HepG2 (cell line): ENCODE results near the gene IL1RAPL2. TPM values are rescaled to one million over a fixed set of nuclear protein-coding genes. Genes with fewer than 3 reads are reported as not detected.

Experiments
- ATAC-seq: fragments of 200-7000 bp; cut with Tn5 transposase; 3 replicates; pipeline ENCODE4 v1.9.1; 2020; ENCODE audit warnings: mild to moderate bottlenecking, moderate library complexity
- BruUV-seq: library from RNA; stranded (reverse); fragments of 400-500 nt; replicated peaks from 2 replicates; lab custom pipeline; 2021; lab: Mats Ljungman, UMichigan
- CTCF ChIA-PET: fragments of 300-600 bp; formaldehyde crosslinking; extraction: SDS; loops from one replicate; lab custom pipeline; 2021; ENCODE audit warnings: low total read pairs, inconsistent platforms, low intra/inter-chr PET ratio; lab: Yijun Ruan, JAX
- POLR2A ChIA-PET: fragments of 350-600 bp; sonication (Branson Sonifier 250); formaldehyde crosslinking; loops from one replicate; lab custom pipeline; 2020; ENCODE audit warnings: antibody characterized with exemption, inconsistent platforms; lab: Yijun Ruan, JAX
- DNase-seq: peaks from one replicate; pipeline ENCODE4 v3.0.0-alpha.2; 2015; ENCODE audit warnings: low spot score
- FAIRE-seq: peaks from 3 replicates; lab custom pipeline; 2011; peaks lifted over from hg19 to GRCh38; lab: Jason Lieb, UNC
- H2AFZ ChIP-seq: one replicate; pipeline ENCODE4 v1.6.1; 2011; ENCODE audit warnings: low read length, inconsistent platforms
- H3K27ac ChIP-seq: fragments of 300-600 bp; 3 replicates; pipeline ENCODE4 v1.8.0; 2011; ENCODE audit warnings: mixed run types, mild to moderate bottlenecking, mixed read lengths, low read length, inconsistent platforms; ENCODE audit not compliant: insufficient read depth; ENCODE audit errors: extremely low read length
- H3K27me3 ChIP-seq, 2 experiments: fragments of 200-600 bp in 1 of 2; 2 replicates in 1 of 2; 3 replicates in 1 of 2; pipeline versions ENCODE4 v1.6.0 to v1.8.0; 2011; ENCODE audit warnings: low read length in 2 of 2, mild to moderate bottlenecking in 2 of 2, moderate library complexity in 2 of 2, inconsistent platforms in 1 of 2; ENCODE audit not compliant: insufficient read depth in 2 of 2, control insufficient read depth in 1 of 2
- H3K36me3 ChIP-seq, 2 experiments: fragments of 200-600 bp in 1 of 2; replicated peaks in 1 of 2; 2 replicates in 1 of 2; 3 replicates in 1 of 2; pipeline versions ENCODE4 v1.5.1 to v1.8.0; 2011; ENCODE audit warnings: low read length in 2 of 2, inconsistent platforms in 1 of 2; ENCODE audit not compliant: insufficient read depth in 2 of 2, control insufficient read depth in 1 of 2
- H3K4me1 ChIP-seq: 2 replicates; pipeline ENCODE4 v1.5.1; 2012; ENCODE audit warnings: low read length, inconsistent platforms; ENCODE audit not compliant: insufficient read depth
- H3K4me2 ChIP-seq: 2 replicates; pipeline ENCODE4 v1.6.0; 2011; ENCODE audit warnings: low read depth, low read length, inconsistent platforms
- H3K4me3 ChIP-seq, 3 experiments: fragments of 200-600 bp in 1 of 3; sonication (generic), shearing (Covaris generic) in 1 of 3; replicated peaks in 1 of 3; 2 replicates each; pipeline ENCODE4 v1.5.1; 2011 to 2016; ENCODE audit warnings: low read length in 3 of 3, inconsistent platforms in 2 of 3, low read depth in 2 of 3, mild to moderate bottlenecking in 2 of 3, control low read depth in 1 of 3, mixed read lengths in 1 of 3; ENCODE audit not compliant: insufficient read depth in 1 of 3
- H3K79me2 ChIP-seq: one replicate; pipeline ENCODE4 v1.6.1; 2011; ENCODE audit warnings: low read length, inconsistent platforms; ENCODE audit not compliant: insufficient read depth
- H3K9ac ChIP-seq: 2 replicates; pipeline ENCODE4 v1.6.0; 2011; ENCODE audit warnings: mild to moderate bottlenecking, low read depth, low read length, inconsistent platforms; ENCODE audit not compliant: insufficient read depth
- H3K9me3 ChIP-seq: 2 replicates; pipeline ENCODE4 v1.5.1; 2012; ENCODE audit warnings: mild to moderate bottlenecking, low read length
- H4K20me1 ChIP-seq: 2 replicates; pipeline ENCODE4 v1.6.0; 2011; ENCODE audit warnings: inconsistent platforms, mild to moderate bottlenecking, low read length, moderate library complexity; ENCODE audit not compliant: insufficient read depth
- HDAC1 ChIP-seq: sonication (generic); formaldehyde crosslinking; IDR thresholded peaks from 2 replicates; pipeline ENCODE4 v1.5.1; 2020; ENCODE audit warnings: mild to moderate bottlenecking, missing genetic modification reagents
- KDM6A ChIP-seq: IDR thresholded peaks from 2 replicates; pipeline ENCODE4 v1.6.1; 2016; ENCODE audit warnings: low read depth
- MXD3 ChIP-seq: IDR thresholded peaks from 2 replicates; pipeline ENCODE4 v1.6.1; 2016; ENCODE audit warnings: mild to moderate bottlenecking, missing biosample characterization, missing genetic modification reagents
- SSRP1 ChIP-seq: IDR thresholded peaks from 2 replicates; pipeline ENCODE4 v1.6.1; 2016; ENCODE audit warnings: control low read depth
- TFE3 ChIP-seq: IDR thresholded peaks from 2 replicates; pipeline ENCODE4 v1.6.1; 2016
- ZBED4 ChIP-seq: sonication (generic); formaldehyde crosslinking; IDR thresholded peaks from 2 replicates; pipeline ENCODE4 v1.4.0; 2020; ENCODE audit warnings: missing genetic modification reagents, borderline replicate concordance
- ZNF367 ChIP-seq: sonication (generic); formaldehyde crosslinking; IDR thresholded peaks from 2 replicates; pipeline ENCODE4 v1.4.0; 2020; ENCODE audit warnings: missing genetic modification reagents, borderline replicate concordance
- ZNF558 ChIP-seq: sonication (generic); formaldehyde crosslinking; IDR thresholded peaks from 2 replicates; pipeline ENCODE4 v1.9.0; 2022; ENCODE audit warnings: mild to moderate bottlenecking, missing genetic modification reagents, borderline replicate concordance
- WGBS: methylation state at CpG from one replicate; pipeline ENCODE4 v1.1.6; 2017; ENCODE audit warnings: low lambda C conversion rate; 5-methylcytosine and 5-hydroxymethylcytosine counted together
- in situ Hi-C: cut with HindIII; loops from 2 replicates; pipeline ENCODE4 v1.10.0; 2017; ENCODE audit warnings: low pct_unique_long_range_greater_than_20kb; ENCODE audit not compliant: extremely low pct_ligation_motif_present
- intact Hi-C: fragments of 100-400 bp; cut with micrococcal nuclease; formaldehyde crosslinking; loops from one replicate; pipeline ENCODE4 v1.10.0; 2022; ENCODE audit not compliant: unreplicated experiment
- polyA plus RNA-seq, 8 experiments: library from polyadenylated mRNA; depleted of rRNA in 3 of 8; stranded (reverse) in 7 of 8; unstranded in 1 of 8; fragments of >200 nt; fragmentation: Illumina TruSeq in 4 of 8; extraction: Trizol in 4 of 8; gene quantifications; 2 replicates each; pipeline versions ENCODE4 v1.2.1 to v1.2.3, GENCODE V29; 2011 to 2016; ENCODE audit warnings: low read depth in 4 of 8, missing spikeins in 1 of 8, mixed read lengths in 1 of 8; ENCODE audit not compliant: insufficient read depth in 1 of 8
- total RNA-seq, 5 experiments: library from RNA; depleted of rRNA; stranded (reverse); fragments of >200 nt; fragmentation: Illumina TruSeq; extraction: Trizol; gene quantifications; 2 replicates each; pipeline ENCODE4 v1.2.3, GENCODE V29; 2016; ENCODE audit warnings: low read depth in 1 of 5
- TF ChIP-seq, protein P1 (sequence below): IDR thresholded peaks from 2 replicates; pipeline ENCODE4 v1.6.1; 2018; ENCODE audit warnings: missing genetic modification reagents, mild to moderate bottlenecking, missing compliant biosample characterization
- TF ChIP-seq, protein P2 (sequence below): sonication (generic); formaldehyde crosslinking; IDR thresholded peaks from 2 replicates; pipeline ENCODE4 v1.4.0; 2020; ENCODE audit warnings: missing genetic modification reagents

The IL1RAPL2 gene
- total and polyA plus RNA-seq, 2 of the 13 experiments (the other 11 are each of a cell fraction or from before 2014, with no cell fraction given): not detected

DNA sequence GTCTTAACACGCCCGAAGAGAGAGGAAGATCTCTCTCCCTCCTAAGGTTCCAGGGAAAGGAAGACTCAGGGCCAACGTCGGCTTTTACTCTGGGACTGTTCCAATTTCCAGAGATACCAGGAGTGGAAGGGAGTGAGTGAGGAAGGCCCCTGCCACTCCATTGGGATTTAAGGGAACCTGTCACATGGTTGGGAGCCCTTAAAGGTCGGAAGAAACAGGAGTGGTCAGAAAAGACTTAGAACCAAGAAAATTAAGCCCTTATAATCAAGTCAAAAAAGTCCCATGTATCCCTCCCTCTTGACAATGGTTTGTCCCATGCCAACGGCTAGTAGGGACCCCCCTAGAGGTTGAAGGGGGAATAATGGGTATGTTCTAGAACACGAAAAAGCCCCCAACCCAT, 654.6 kb downstream of the IL1RAPL2 start, which contains the start of gene TEX13A:
Gene TEX13A, minus strand, starts transcription at position 59 of the 400 bp plus-strand sequence. CDS start 297 bp downstream, outside the sequence.
- Histone ChIP-seq H3K36me3 (no peaks in the 10 kb centered on the region), H3K4me1 (no peaks in the 10 kb centered on the region), H3K27ac (no peak within 1 kb of the TSS), H3K4me2 (no peak within 1 kb of the TSS), H4K20me1 (no peaks in the 10 kb centered on the region), H3K4me3 (no peak within 1 kb of the TSS), H3K9ac (no peak within 1 kb of the TSS), H3K79me2 (no peaks in the 10 kb centered on the region), H3K27me3 (no peaks in the 10 kb centered on the region), H3K9me3 (no peaks in the 10 kb centered on the region), H2AFZ (no peak within 1 kb of the TSS)
- ATAC-seq (no peak), FAIRE-seq (no peak), DNase-seq (no peak)
- intact Hi-C loops: no loop called here
- POLR2A ChIA-PET: no interaction called here
- no TSS peak for BruUV-seq
- CTCF ChIA-PET: no interaction called here
- in situ Hi-C loops: no loop called here
- 62% methylated on average over 6 of the region's 7 CpGs for WGBS
- TF ChIP-seq HDAC1 (no peak), ZNF558 (CRISPR knock-in tag) (no peak)
- TF ChIP-seq, protein P1, sequence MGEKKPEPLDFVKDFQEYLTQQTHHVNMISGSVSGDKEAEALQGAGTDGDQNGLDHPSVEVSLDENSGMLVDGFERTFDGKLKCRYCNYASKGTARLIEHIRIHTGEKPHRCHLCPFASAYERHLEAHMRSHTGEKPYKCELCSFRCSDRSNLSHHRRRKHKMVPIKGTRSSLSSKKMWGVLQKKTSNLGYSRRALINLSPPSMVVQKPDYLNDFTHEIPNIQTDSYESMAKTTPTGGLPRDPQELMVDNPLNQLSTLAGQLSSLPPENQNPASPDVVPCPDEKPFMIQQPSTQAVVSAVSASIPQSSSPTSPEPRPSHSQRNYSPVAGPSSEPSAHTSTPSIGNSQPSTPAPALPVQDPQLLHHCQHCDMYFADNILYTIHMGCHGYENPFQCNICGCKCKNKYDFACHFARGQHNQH: no peak

DNA sequence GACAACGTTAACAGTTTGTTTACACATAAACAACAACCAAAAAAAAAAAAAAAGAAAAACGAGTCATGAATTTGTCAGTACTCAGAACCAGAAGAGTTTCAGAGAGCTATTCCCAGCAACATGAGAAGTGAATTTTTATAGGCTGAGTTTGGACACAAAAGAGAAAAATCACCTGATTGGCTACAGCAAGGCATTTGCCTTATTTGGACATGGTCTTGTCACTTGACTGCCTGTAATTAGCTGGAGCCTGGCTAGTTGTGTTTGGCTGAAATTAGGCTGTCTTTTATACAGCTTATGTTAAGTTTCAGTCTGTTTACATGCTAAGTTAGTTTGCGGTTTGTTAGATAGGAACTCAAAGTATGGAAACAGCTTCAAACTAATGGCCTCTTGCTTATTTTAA, 655.4 kb downstream of the IL1RAPL2 start:
- H4K20me1 ChIP-seq: no peaks in the 10 kb centered on the region
- H3K9me3 ChIP-seq: no peaks in the 10 kb centered on the region
- no peak for FAIRE-seq
- no peak overlapping the region for H2AFZ ChIP-seq
- H3K4me3 ChIP-seq: no peak overlapping the region
- DNase-seq: no peak
- no peak overlapping the region for H3K4me2 ChIP-seq
- no peak for ATAC-seq
- no peaks in the 10 kb centered on the region for H3K36me3 ChIP-seq
- ChIA-PET POLR2A (no interaction called here), CTCF (no interaction called here)
- no peak overlapping the region for H3K27ac ChIP-seq
- H3K79me2 ChIP-seq: no peaks in the 10 kb centered on the region
- no peaks in the 10 kb centered on the region for H3K4me1 ChIP-seq
- in situ Hi-C loops (no loop called here), intact Hi-C loops (no loop called here)
- no peaks in the 10 kb centered on the region for H3K27me3 ChIP-seq
- WGBS: 33% methylated on average over 3 of the region's 3 CpGs
- BruUV-seq: no TSS peak
- no peak overlapping the region for H3K9ac ChIP-seq
- TF ChIP-seq SSRP1 (CRISPR knock-in tag): no peak
- TF ChIP-seq ZBED4: no peak
- TF ChIP-seq, protein P2, sequence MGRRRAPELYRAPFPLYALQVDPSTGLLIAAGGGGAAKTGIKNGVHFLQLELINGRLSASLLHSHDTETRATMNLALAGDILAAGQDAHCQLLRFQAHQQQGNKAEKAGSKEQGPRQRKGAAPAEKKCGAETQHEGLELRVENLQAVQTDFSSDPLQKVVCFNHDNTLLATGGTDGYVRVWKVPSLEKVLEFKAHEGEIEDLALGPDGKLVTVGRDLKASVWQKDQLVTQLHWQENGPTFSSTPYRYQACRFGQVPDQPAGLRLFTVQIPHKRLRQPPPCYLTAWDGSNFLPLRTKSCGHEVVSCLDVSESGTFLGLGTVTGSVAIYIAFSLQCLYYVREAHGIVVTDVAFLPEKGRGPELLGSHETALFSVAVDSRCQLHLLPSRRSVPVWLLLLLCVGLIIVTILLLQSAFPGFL (CRISPR knock-in tag): no peak
- no peak for TF ChIP-seq KDM6A (CRISPR knock-in tag)
- no peak for TF ChIP-seq TFE3 (CRISPR knock-in tag)
- no peak for TF ChIP-seq MXD3 (CRISPR knock-in tag)
- no peak for TF ChIP-seq ZNF367
